Measurements from ENCODE around the gene PCBP4. TPM values are rescaled to one million over a fixed set of nuclear protein-coding genes. Genes with fewer than 3 reads are reported as not detected.

The PCBP4 gene
- total and polyA plus RNA-seq, 2 donors (not counting 1 experiment from before 2014, with no cell fraction given) = 15.3 to 25.6 TPM

DNA sequence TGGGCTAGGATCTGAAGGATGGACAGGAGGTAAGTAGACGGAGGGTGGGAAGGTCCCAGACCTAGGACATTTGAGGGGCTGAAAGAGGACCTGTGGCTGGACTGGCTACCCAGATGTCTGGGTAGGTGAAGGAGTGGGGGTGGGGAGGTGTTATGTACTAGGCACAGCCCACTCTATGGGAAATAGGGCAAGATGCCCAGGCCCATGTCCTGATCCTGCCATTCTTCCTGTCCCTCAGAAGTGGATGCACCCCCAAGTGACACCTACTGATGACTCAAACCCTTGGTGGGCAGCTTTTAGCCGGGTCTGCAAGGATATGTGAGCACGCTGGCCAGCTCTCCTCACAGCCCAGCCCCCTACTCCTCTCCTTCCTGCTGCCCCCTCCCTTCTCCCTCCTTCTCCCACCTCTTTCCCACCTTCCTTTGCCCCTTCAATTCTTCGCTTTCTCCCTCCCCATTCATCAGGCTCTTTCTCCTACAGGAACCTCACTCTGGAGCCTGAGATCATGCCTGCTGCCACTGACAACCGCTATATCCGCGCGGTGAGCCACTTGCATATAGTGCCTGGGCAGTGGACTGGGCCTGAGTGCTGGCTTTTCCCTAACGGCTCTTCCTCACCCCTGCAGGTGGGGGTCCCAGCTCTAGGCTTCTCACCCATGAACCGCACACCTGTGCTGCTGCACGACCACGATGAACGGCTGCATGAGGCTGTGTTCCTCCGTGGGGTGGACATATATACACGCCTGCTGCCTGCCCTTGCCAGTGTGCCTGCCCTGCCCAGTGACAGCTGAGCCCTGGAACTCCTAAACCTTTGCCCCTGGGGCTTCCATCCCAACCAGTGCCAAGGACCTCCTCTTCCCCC is 21.3 kb upstream of the PCBP4 start:
- Histone ChIP-seq H4K20me1 (ENCODE audit: control insufficient read depth, insufficient read depth, low read length, poor library complexity, severe bottlenecking) (peaks cover 18% of the 10 kb centered on the region), H3K27me3 (replicated peaks in 1 of 4; ENCODE audit: control extremely low read depth in 1 of 4, control insufficient read depth in 3 of 4, insufficient read depth in 4 of 4, low read length in 3 of 4) (no peaks in the 10 kb centered on the region), H3K27ac (ENCODE audit: low read length in 2 of 2) (no peak overlapping the region), H3K4me1 (ENCODE audit: control insufficient read depth in 2 of 2, insufficient read depth in 2 of 2, low read length in 2 of 2) (peaks cover 0 to 5% of the 10 kb centered on the region in 2 donors), H3K4me2 (replicated peaks; ENCODE audit: low read depth, low read length, poor library complexity, severe bottlenecking) (no peak overlapping the region), H3K9ac (ENCODE audit: low read length) (no peak overlapping the region), H3K4me3 (ENCODE audit: control extremely low read depth in 1 of 5, extremely low read depth in 1 of 5, insufficient read depth in 1 of 5, low read depth in 2 of 5, low read length in 4 of 5) (no peak overlapping the region), H3K36me3 (replicated peaks in 1 of 2; ENCODE audit: control extremely low read depth in 1 of 2, control insufficient read depth in 1 of 2, extremely low read depth in 1 of 2, insufficient read depth in 2 of 2, low read length in 1 of 2) (peaks cover 0 to 15% of the 10 kb centered on the region in 2 experiments), H3K79me2 (ENCODE audit: control insufficient read depth, insufficient read depth, low read length) (no peaks in the 10 kb centered on the region), H2AFZ (ENCODE audit: insufficient read depth, low read depth, low read length, poor library complexity, severe bottlenecking) (no peak overlapping the region), H3K9me3 (ENCODE audit: control extremely low read depth in 1 of 3, control insufficient read depth in 2 of 3, insufficient read depth in 1 of 3, low read length in 2 of 3) (no peaks in the 10 kb centered on the region)
- Mint-ChIP-seq H3K4me3 (no peak overlapping the region), H3K27me3 (no peaks in the 10 kb centered on the region), H3K27ac (peak overlapping the region; percentile 6), H3K4me1 (peaks cover 17% of the 10 kb centered on the region), H3K9me3 (ENCODE audit: insufficient read depth) (no peaks in the 10 kb centered on the region)
- DNase-seq = no peak
- intact Hi-C loops (cut with micrococcal nuclease) = no loop called here
- ChIA-PET POLR2A (no interaction called here), CTCF (no interaction called here)
- TF ChIP-seq, protein P1, sequence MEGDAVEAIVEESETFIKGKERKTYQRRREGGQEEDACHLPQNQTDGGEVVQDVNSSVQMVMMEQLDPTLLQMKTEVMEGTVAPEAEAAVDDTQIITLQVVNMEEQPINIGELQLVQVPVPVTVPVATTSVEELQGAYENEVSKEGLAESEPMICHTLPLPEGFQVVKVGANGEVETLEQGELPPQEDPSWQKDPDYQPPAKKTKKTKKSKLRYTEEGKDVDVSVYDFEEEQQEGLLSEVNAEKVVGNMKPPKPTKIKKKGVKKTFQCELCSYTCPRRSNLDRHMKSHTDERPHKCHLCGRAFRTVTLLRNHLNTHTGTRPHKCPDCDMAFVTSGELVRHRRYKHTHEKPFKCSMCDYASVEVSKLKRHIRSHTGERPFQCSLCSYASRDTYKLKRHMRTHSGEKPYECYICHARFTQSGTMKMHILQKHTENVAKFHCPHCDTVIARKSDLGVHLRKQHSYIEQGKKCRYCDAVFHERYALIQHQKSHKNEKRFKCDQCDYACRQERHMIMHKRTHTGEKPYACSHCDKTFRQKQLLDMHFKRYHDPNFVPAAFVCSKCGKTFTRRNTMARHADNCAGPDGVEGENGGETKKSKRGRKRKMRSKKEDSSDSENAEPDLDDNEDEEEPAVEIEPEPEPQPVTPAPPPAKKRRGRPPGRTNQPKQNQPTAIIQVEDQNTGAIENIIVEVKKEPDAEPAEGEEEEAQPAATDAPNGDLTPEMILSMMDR (IDR thresholded peaks at IDR 0.05) = no peak
- no peak for TF ChIP-seq EZH2 (IDR thresholded peaks at IDR 0.05; ENCODE audit: borderline replicate concordance, insufficient read depth, low read depth, low read length, poor library complexity, severe bottlenecking)
- 87% methylated on average over 15 of the region's 15 CpGs for WGBS (ENCODE audit: insufficient coverage)
- ATAC-seq (ENCODE audit: low read depth) = no peak

DNA sequence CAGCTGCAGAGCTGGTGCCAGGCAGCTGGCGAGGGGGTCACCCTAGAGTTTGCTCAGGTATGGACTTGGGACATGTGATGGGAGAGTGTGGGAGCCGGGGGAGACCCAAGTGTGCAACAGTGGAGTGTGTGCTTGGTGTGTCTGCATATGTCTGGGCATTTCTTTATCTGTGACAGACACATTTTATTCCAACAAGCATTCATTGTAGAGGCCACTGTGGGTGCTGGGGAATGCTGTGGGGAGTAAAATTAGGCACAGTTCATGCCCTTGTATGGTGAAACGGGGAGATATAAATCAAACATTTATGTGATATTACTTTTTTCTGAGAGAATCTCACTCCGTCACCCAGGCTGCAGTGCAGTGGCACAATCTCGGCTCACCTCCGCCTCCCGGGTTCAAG is 20.3 kb upstream of the PCBP4 start:
- peaks cover 20% of the 10 kb centered on the region for H3K4me1 Mint-ChIP-seq
- DNase-seq = no peak
- POLR2A ChIA-PET = no interaction called here
- no peaks in the 10 kb centered on the region for H3K9me3 ChIP-seq (ENCODE audit: control extremely low read depth in 1 of 3, control insufficient read depth in 2 of 3, insufficient read depth in 1 of 3, low read length in 2 of 3)
- no peak overlapping the region for H2AFZ ChIP-seq (ENCODE audit: insufficient read depth, low read depth, low read length, poor library complexity, severe bottlenecking)
- H3K4me2 ChIP-seq (replicated peaks; ENCODE audit: low read depth, low read length, poor library complexity, severe bottlenecking) = no peak overlapping the region
- no peak overlapping the region for H3K27ac Mint-ChIP-seq
- H4K20me1 ChIP-seq (ENCODE audit: control insufficient read depth, insufficient read depth, low read length, poor library complexity, severe bottlenecking) = peaks cover 12% of the 10 kb centered on the region
- H3K27ac ChIP-seq (ENCODE audit: low read length in 2 of 2) = no peak overlapping the region
- no peaks in the 10 kb centered on the region for H3K27me3 ChIP-seq (replicated peaks in 1 of 4; ENCODE audit: control extremely low read depth in 1 of 4, control insufficient read depth in 3 of 4, insufficient read depth in 4 of 4, low read length in 3 of 4)
- intact Hi-C loops (cut with micrococcal nuclease) = no loop called here
- no peaks in the 10 kb centered on the region for H3K9me3 Mint-ChIP-seq (ENCODE audit: insufficient read depth)
- H3K27me3 Mint-ChIP-seq = no peaks in the 10 kb centered on the region
- H3K4me3 ChIP-seq (ENCODE audit: control extremely low read depth in 1 of 5, extremely low read depth in 1 of 5, insufficient read depth in 1 of 5, low read depth in 2 of 5, low read length in 4 of 5) = no peak overlapping the region
- H3K36me3 ChIP-seq (replicated peaks in 1 of 2; ENCODE audit: control extremely low read depth in 1 of 2, control insufficient read depth in 1 of 2, extremely low read depth in 1 of 2, insufficient read depth in 2 of 2, low read length in 1 of 2) = peaks cover 0 to 13% of the 10 kb centered on the region in 2 experiments
- no peak overlapping the region for H3K9ac ChIP-seq (ENCODE audit: low read length)
- TF ChIP-seq, protein P1 (IDR thresholded peaks at IDR 0.05) = no peak
- no peak for TF ChIP-seq EZH2 (IDR thresholded peaks at IDR 0.05; ENCODE audit: borderline replicate concordance, insufficient read depth, low read depth, low read length, poor library complexity, severe bottlenecking)
- no peaks in the 10 kb centered on the region for H3K79me2 ChIP-seq (ENCODE audit: control insufficient read depth, insufficient read depth, low read length)
- 95% methylated on average over 6 of the region's 7 CpGs for WGBS (ENCODE audit: insufficient coverage)
- no peak for ATAC-seq (ENCODE audit: low read depth)
- H3K4me1 ChIP-seq (ENCODE audit: control insufficient read depth in 2 of 2, insufficient read depth in 2 of 2, low read length in 2 of 2) = peaks cover 2 to 11% of the 10 kb centered on the region in 2 donors
- CTCF ChIA-PET = no interaction called here
- H3K4me3 Mint-ChIP-seq = no peak overlapping the region

Measured in B cell (primary cell).